ENCODE data around the gene OLFML2B.

The OLFML2B gene

GRCh38 chr1:161943737-161944136 is 79.9 kb downstream of the OLFML2B start:
- no peak for DNase-seq

GRCh38 chr1:161941726-161942436 is 81.8 kb downstream of the OLFML2B start:
- no peak for DNase-seq

GRCh38 chr1:161940866-161941591 is 82.6 kb downstream of the OLFML2B start:
- DNase-seq, result no peak

- DNase-seq, result no peak
Observed at GRCh38 chr1:161936786-161937185, 86.9 kb downstream of the OLFML2B start.

- DNase-seq, result no peak
Observed at GRCh38 chr1:161935264-161935663, 88.4 kb downstream of the OLFML2B start.

GRCh38 chr1:161933592-161934588 is 89.8 kb downstream of the OLFML2B start:
- DNase-seq, result peak; percentile 38
